ENCODE data around the gene BRD3.

Gene BRD3

GRCh38 chr9:134049772-134050588 lies 17.8 kb downstream of the BRD3 start:
- Histone ChIP-seq H3K9me2 (replicated peaks; ENCODE audit: insufficient read depth, low read length) (no peaks in the 10 kb centered on the region), H3K4me2 (ENCODE audit: low read depth, low read length, poor library complexity, severe bottlenecking) (no peak overlapping the region), H3K27me3 (ENCODE audit: low read length) (no peaks in the 10 kb centered on the region), H3K27ac (ENCODE audit: low read depth, low read length) (no peak overlapping the region), H4K20me1 (ENCODE audit: low read depth, low read length) (no peaks in the 10 kb centered on the region), H3F3A (ENCODE audit: insufficient read depth) (no peaks in the 10 kb centered on the region), H3K9me3 (ENCODE audit: insufficient read depth, low read length) (no peaks in the 10 kb centered on the region), H3K79me2 (ENCODE audit: insufficient read depth, low read length) (no peaks in the 10 kb centered on the region), H3K9ac (ENCODE audit: low read length) (no peak overlapping the region), H3K4me3 (ENCODE audit: insufficient read depth, low read length, poor library complexity, severe bottlenecking) (no peak overlapping the region), H2AFZ (ENCODE audit: low read depth, low read length, severe bottlenecking) (no peak overlapping the region), H3K36me3 (ENCODE audit: low read length) (no peaks in the 10 kb centered on the region)
- no peak for TF ChIP-seq CTCF (IDR thresholded peaks at IDR 0.05; ENCODE audit: insufficient read depth, low read length, poor library complexity, severe bottlenecking)
- no peak for TF ChIP-seq EZH2phosphoT487 (conservative IDR thresholded peaks at IDR 0.05; ENCODE audit: low read length)

- no peaks in the 10 kb centered on the region for H3K9me2 ChIP-seq (replicated peaks; ENCODE audit: insufficient read depth, low read length)
- H3K27me3 ChIP-seq (ENCODE audit: low read length): no peaks in the 10 kb centered on the region
- H3K9ac ChIP-seq (ENCODE audit: low read length): no peak overlapping the region
- H2AFZ ChIP-seq (ENCODE audit: low read depth, low read length, severe bottlenecking): no peak overlapping the region
- no peak overlapping the region for H3K4me2 ChIP-seq (ENCODE audit: low read depth, low read length, poor library complexity, severe bottlenecking)
- no peak overlapping the region for H3K4me3 ChIP-seq (ENCODE audit: insufficient read depth, low read length, poor library complexity, severe bottlenecking)
- H3K9me3 ChIP-seq (ENCODE audit: insufficient read depth, low read length): no peaks in the 10 kb centered on the region
- no peaks in the 10 kb centered on the region for H3K36me3 ChIP-seq (ENCODE audit: low read length)
- no peaks in the 10 kb centered on the region for H3K79me2 ChIP-seq (ENCODE audit: insufficient read depth, low read length)
- no peaks in the 10 kb centered on the region for H4K20me1 ChIP-seq (ENCODE audit: low read depth, low read length)
- TF ChIP-seq CTCF (IDR thresholded peaks at IDR 0.05; ENCODE audit: insufficient read depth, low read length, poor library complexity, severe bottlenecking): no peak
- no peak for TF ChIP-seq EZH2phosphoT487 (conservative IDR thresholded peaks at IDR 0.05; ENCODE audit: low read length)
- no peaks in the 10 kb centered on the region for H3F3A ChIP-seq (ENCODE audit: insufficient read depth)
- H3K27ac ChIP-seq (ENCODE audit: low read depth, low read length): no peak overlapping the region
These were observed 18.6 kb downstream of the BRD3 start for GRCh38 chr9:134049236-134049635.

- H3K9ac ChIP-seq (ENCODE audit: low read length): no peak overlapping the region
- no peak overlapping the region for H3K4me2 ChIP-seq (ENCODE audit: low read depth, low read length, poor library complexity, severe bottlenecking)
- H3K4me3 ChIP-seq (ENCODE audit: insufficient read depth, low read length, poor library complexity, severe bottlenecking): no peak overlapping the region
- H3K9me3 ChIP-seq (ENCODE audit: insufficient read depth, low read length): no peaks in the 10 kb centered on the region
- H3K27me3 ChIP-seq (ENCODE audit: low read length): no peaks in the 10 kb centered on the region
- H3K79me2 ChIP-seq (ENCODE audit: insufficient read depth, low read length): no peaks in the 10 kb centered on the region
- no peaks in the 10 kb centered on the region for H3K36me3 ChIP-seq (ENCODE audit: low read length)
- H4K20me1 ChIP-seq (ENCODE audit: low read depth, low read length): no peaks in the 10 kb centered on the region
- no peak overlapping the region for H3K27ac ChIP-seq (ENCODE audit: low read depth, low read length)
- no peak overlapping the region for H2AFZ ChIP-seq (ENCODE audit: low read depth, low read length, severe bottlenecking)
- TF ChIP-seq CTCF (IDR thresholded peaks at IDR 0.05; ENCODE audit: insufficient read depth, low read length, poor library complexity, severe bottlenecking) (no peak), EZH2phosphoT487 (conservative IDR thresholded peaks at IDR 0.05; ENCODE audit: low read length) (no peak)
- H3K9me2 ChIP-seq (replicated peaks; ENCODE audit: insufficient read depth, low read length): no peaks in the 10 kb centered on the region
- H3F3A ChIP-seq (ENCODE audit: insufficient read depth): no peaks in the 10 kb centered on the region
These were observed 19.3 kb downstream of the BRD3 start for GRCh38 chr9:134048582-134048968.
